Stimulated activated CD4-positive, alpha-beta T cell treated with anti-CD3 and anti-CD28 coated beads, Interleukin-4, amount 100 ng/mL, for 48 hours (primary cell): ENCODE measurements around the gene WDR55.
"Not testable (repeated sequence)": the region's sequence is repeated elsewhere in the genome, so short reads cannot be mapped to it uniquely, and the experiment has no call there.

Experiments used
- DNase-seq, 2 donors: peaks; one replicate each; pipeline ENCODE4 v3.0.0-alpha.2; 2020; ENCODE audit warnings: low read depth in 2 of 2

Gene WDR55

GRCh38 chr5:140664359-140665119 is at the start of gene WDR55:
Gene WDR55, plus strand, starts transcription at chr5:140664904. Its CDS starts 9 bp downstream, at chr5:140664913.
- DNase-seq, result peak; percentile 94 to 97

- DNase-seq, result no peak
These were observed 42.4 kb upstream of the WDR55 start for GRCh38 chr5:140622301-140622700.

GRCh38 chr5:140623061-140623460 is 41.6 kb upstream of the WDR55 start:
- DNase-seq, result not testable (repeated sequence)

GRCh38 chr5:140624886-140625285 is 39.8 kb upstream of the WDR55 start:
- DNase-seq, result not testable (repeated sequence)

GRCh38 chr5:140627972-140628371 is 36.7 kb upstream of the WDR55 start:
- DNase-seq, result no peak

- DNase-seq, result no peak
These were observed 36.0 kb upstream of the WDR55 start for GRCh38 chr5:140628711-140629110.

GRCh38 chr5:140630292-140631035 is 34.2 kb upstream of the WDR55 start:
- DNase-seq, result no peak

GRCh38 chr5:140631036-140631417 is 33.7 kb upstream of the WDR55 start:
- DNase-seq, result no peak

GRCh38 chr5:140631831-140632365 is 32.8 kb upstream of the WDR55 start:
- no peak for DNase-seq

- peak; percentile 20 to 31 for DNase-seq
These were observed 32.2 kb upstream of the WDR55 start for GRCh38 chr5:140632366-140633020.

GRCh38 chr5:140633021-140633471 is 31.7 kb upstream of the WDR55 start, which contains the start of gene CD14:
Gene CD14, minus strand, starts transcription at chr5:140633175. Its CDS starts 104 bp downstream, at chr5:140633071.
- no peak for DNase-seq

GRCh38 chr5:140633501-140633900 is 31.2 kb upstream of the WDR55 start:
- DNase-seq, result no peak

- DNase-seq, result no peak
These were observed 30.6 kb upstream of the WDR55 start for GRCh38 chr5:140634103-140634502.

GRCh38 chr5:140635291-140636257 is 29.1 kb upstream of the WDR55 start:
- no peak for DNase-seq

GRCh38 chr5:140637371-140638100 is 27.2 kb upstream of the WDR55 start:
- no peak for DNase-seq

GRCh38 chr5:140638898-140639147 is 25.9 kb upstream of the WDR55 start:
- DNase-seq, result not testable (repeated sequence)

GRCh38 chr5:140639148-140639981 is 25.3 kb upstream of the WDR55 start, which contains the start of gene TMCO6:
Gene TMCO6, plus strand, starts transcription at chr5:140639451. Its CDS starts 77 bp downstream, at chr5:140639528.
- peak; percentile 98 to 99 for DNase-seq

- DNase-seq, result no peak
These were observed 23.0 kb upstream of the WDR55 start for GRCh38 chr5:140641716-140642115.

GRCh38 chr5:140642718-140643117 is 22.0 kb upstream of the WDR55 start:
- DNase-seq, result no peak
